IMR-90 (cell line): ENCODE data around the gene MTCP1.
A peak's percentile ranks its signal among the peaks of the same experiment; 100 is the strongest.

Experiments used
- CEBPB ChIP-seq: IDR thresholded peaks from 2 replicates; pipeline ENCODE4 v1.6.1; 2012; ENCODE audit warnings: low read depth, low read length, improper control_type of control experiment
- MXI1 ChIP-seq: IDR thresholded peaks from 2 replicates; pipeline ENCODE4 v1.6.1; 2012; ENCODE audit warnings: low read depth, mild to moderate bottlenecking, low read length, moderate library complexity, borderline replicate concordance
- POLR2A ChIP-seq: IDR thresholded peaks from 2 replicates; pipeline ENCODE4 v1.6.1; 2012; ENCODE audit warnings: mild to moderate bottlenecking, low read depth, low read length
- RAD21 ChIP-seq: IDR thresholded peaks from 2 replicates; pipeline ENCODE4 v1.6.1; 2012; ENCODE audit warnings: low read length, improper control_type of control experiment
- RCOR1 ChIP-seq: IDR thresholded peaks from 2 replicates; pipeline ENCODE4 v1.6.1; 2012; ENCODE audit warnings: mild to moderate bottlenecking, low read length, improper control_type of control experiment; ENCODE audit not compliant: insufficient replicate concordance
- RFX5 ChIP-seq: IDR thresholded peaks from 2 replicates; pipeline ENCODE4 v1.8.0; 2012; ENCODE audit warnings: low read depth, mild to moderate bottlenecking, low read length, moderate library complexity
- USF2 ChIP-seq: fragments of 150-350 bp; IDR thresholded peaks from 2 replicates; pipeline ENCODE4 v1.6.1; 2017; ENCODE audit warnings: mild to moderate bottlenecking, antibody characterized with exemption, low read length, low read depth
- TF ChIP-seq, protein P1 (sequence below): conservative IDR thresholded peaks from 2 replicates; pipeline ENCODE4 v1.5.1; 2012; ENCODE audit warnings: mild to moderate bottlenecking, low read depth, low read length, improper control_type of control experiment

GRCh38 chrX:155027509-155028066 is 43.3 kb downstream of the MTCP1 start:
- no peak for TF ChIP-seq RFX5
- TF ChIP-seq RCOR1: no peak
- TF ChIP-seq, protein P1, sequence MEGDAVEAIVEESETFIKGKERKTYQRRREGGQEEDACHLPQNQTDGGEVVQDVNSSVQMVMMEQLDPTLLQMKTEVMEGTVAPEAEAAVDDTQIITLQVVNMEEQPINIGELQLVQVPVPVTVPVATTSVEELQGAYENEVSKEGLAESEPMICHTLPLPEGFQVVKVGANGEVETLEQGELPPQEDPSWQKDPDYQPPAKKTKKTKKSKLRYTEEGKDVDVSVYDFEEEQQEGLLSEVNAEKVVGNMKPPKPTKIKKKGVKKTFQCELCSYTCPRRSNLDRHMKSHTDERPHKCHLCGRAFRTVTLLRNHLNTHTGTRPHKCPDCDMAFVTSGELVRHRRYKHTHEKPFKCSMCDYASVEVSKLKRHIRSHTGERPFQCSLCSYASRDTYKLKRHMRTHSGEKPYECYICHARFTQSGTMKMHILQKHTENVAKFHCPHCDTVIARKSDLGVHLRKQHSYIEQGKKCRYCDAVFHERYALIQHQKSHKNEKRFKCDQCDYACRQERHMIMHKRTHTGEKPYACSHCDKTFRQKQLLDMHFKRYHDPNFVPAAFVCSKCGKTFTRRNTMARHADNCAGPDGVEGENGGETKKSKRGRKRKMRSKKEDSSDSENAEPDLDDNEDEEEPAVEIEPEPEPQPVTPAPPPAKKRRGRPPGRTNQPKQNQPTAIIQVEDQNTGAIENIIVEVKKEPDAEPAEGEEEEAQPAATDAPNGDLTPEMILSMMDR: no peak
- no peak for TF ChIP-seq MXI1
- 0 out of 2 replicates have a peak, but pooled peaks have one; percentile 44 for TF ChIP-seq POLR2A
- TF ChIP-seq RAD21: no peak
- TF ChIP-seq CEBPB: peak; percentile 81
- TF ChIP-seq USF2: no peak
